ENCODE results near the gene LEFTY1. TPM values are rescaled to one million over a fixed set of nuclear protein-coding genes. Genes with fewer than 3 reads are reported as not detected.

The LEFTY1 gene
- total RNA-seq, 1 donor from 2014 or later = 0.31 TPM

Small RNA genes lying within 50 kb of the gene (microRNA-seq; reads per million reads assigned to microRNA genes)
- not detected for gene MIR6741

Other genes starting within 250 kb of the LEFTY1 start
- 69.2 and 133 TPM in 2 replicates for gene ENAH, start 236.0 kb downstream of the LEFTY1 start, total RNA-seq (ENCODE audit: low replicate concordance)
- gene SRP9, start 111.3 kb downstream of the LEFTY1 start, total RNA-seq (ENCODE audit: low replicate concordance) = 263 and 313 TPM in 2 replicates
- 65.2 and 86.1 TPM in 2 replicates for gene EPHX1, start 79.0 kb downstream of the LEFTY1 start, total RNA-seq (ENCODE audit: low replicate concordance)
- 63.3 and 78.0 TPM in 2 replicates for gene TMEM63A, start 6.8 kb downstream of the LEFTY1 start, total RNA-seq (ENCODE audit: low replicate concordance)
- 37.8 and 46.7 TPM in 2 replicates for gene PYCR2, start 35.1 kb upstream of the LEFTY1 start, total RNA-seq (ENCODE audit: low replicate concordance)
- gene LEFTY2, start 52.1 kb upstream of the LEFTY1 start, total RNA-seq (ENCODE audit: low replicate concordance) = not detected in 2 replicates
- gene SDE2, start 110.2 kb upstream of the LEFTY1 start, total RNA-seq (ENCODE audit: low replicate concordance) = 15.0 and 15.1 TPM in 2 replicates
- gene H3-3A, start 173.6 kb upstream of the LEFTY1 start, total RNA-seq (ENCODE audit: low replicate concordance) = 684 and 873 TPM in 2 replicates